ENCODE data around the gene CASP4. TPM values are rescaled to one million over a fixed set of nuclear protein-coding genes. Genes with fewer than 3 reads are reported as not detected.
"Not testable (repeated sequence)": the region's sequence is repeated elsewhere in the genome, so short reads cannot be mapped to it uniquely, and the experiment has no call there.

CASP4 gene
- 10 to 100 TPM; 19.7 to 40.3 (median 30.7) TPM for polyA plus RNA-seq (ENCODE audit: insufficient read length in 10 of 10)
- long read RNA-seq, donor 1, partial matches to known transcripts: 0 of 5 reads
- long read RNA-seq, donor 1, other reads (novel, unspliced or antisense): 0 of 5 reads
- long read RNA-seq, donor 2, partial matches to known transcripts: 0 of 4 reads
- long read RNA-seq, donor 2, other reads (novel, unspliced or antisense): 0 of 4 reads
- long read RNA-seq, donor 3: 0 reads
- long read RNA-seq, donor 4, partial matches to known transcripts: 0 of 4 reads
- long read RNA-seq, donor 4, other reads (novel, unspliced or antisense): 0 of 4 reads
- long read RNA-seq, donor 5, transcript CASP4-203 (9 exons, 2,158 nt): major isoform, 7 of 9 reads
- long read RNA-seq, donor 5, partial matches to known transcripts: 0 of 9 reads
- long read RNA-seq, donor 5, other reads (novel, unspliced or antisense): 0 of 9 reads
- long read RNA-seq, donor 6, transcript CASP4-203 (9 exons, 2,158 nt): major isoform, 9 of 13 reads
- long read RNA-seq, donor 6, partial matches to known transcripts: 0 of 13 reads
- long read RNA-seq, donor 6, other reads (novel, unspliced or antisense): 0 of 13 reads
- long read RNA-seq, donor 7, partial matches to known transcripts: 0 of 3 reads
- long read RNA-seq, donor 7, other reads (novel, unspliced or antisense): 0 of 3 reads
- long read RNA-seq, donor 8, partial matches to known transcripts: 0 of 5 reads
- long read RNA-seq, donor 8, other reads (novel, unspliced or antisense): 0 of 5 reads
- long read RNA-seq, donor 9, partial matches to known transcripts: 0 of 1 reads
- long read RNA-seq, donor 9, other reads (novel, unspliced or antisense): 0 of 1 reads

- peak; percentile 77 to 91 (median 84) for DNase-seq
Measured at GRCh38 chr11:104968355-104968855, at the start of gene CASP4. CASP4 (minus strand) TSS chr11:104968574; CDS start chr11:104968525, 49 bp downstream.

GRCh38 chr11:105007463-105007862, 39.1 kb upstream of the CASP4 start:
- DNase-seq: no peak

DNA sequence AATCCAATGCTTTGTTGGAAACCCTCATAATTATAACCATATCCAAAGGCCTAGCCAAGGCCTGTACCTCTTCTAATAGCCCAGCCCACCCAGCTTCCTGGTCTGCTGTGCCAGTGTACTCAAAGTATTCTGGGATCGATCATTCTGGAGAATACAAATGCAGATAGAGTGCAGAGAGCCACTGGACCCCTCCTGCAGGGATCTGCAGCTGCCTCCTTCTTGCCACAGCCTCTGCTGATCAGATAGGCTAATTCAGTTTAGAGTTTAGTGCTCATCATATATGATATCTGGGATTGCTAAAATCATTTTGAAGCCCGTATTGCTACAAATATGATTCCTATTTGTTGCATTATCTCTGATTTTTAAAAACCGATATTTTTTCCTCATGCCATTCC, 37.1 kb upstream of the CASP4 start:
- no peak for DNase-seq

GRCh38 chr11:105004021-105004420, 35.6 kb upstream of the CASP4 start:
- DNase-seq: peak; percentile 14 to 58 (median 19)

GRCh38 chr11:105003151-105003550, 34.8 kb upstream of the CASP4 start:
- no peak for DNase-seq

- DNase-seq: no peak
Measured at GRCh38 chr11:105000797-105001196, 32.4 kb upstream of the CASP4 start.

GRCh38 chr11:105000167-105000566, 31.8 kb upstream of the CASP4 start:
- no peak for DNase-seq

DNA sequence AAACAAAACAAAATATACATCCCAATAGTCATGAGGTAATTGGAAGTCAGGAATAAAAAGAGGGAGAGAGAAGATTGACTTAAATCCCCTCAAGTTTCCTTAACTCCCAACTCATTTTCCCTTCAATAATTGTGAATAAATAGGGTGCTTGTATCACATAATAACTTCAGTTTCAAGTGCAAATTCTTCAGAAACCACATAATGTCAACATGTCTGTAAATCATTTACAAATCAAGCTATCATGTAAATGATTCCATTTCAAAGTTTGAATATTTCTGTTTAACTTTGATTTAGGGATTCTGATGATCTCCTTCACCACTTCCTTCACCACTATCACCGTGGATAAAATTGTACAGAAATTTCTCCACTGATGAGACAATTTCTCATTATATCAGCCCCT, 31.3 kb upstream of the CASP4 start:
- no peak for DNase-seq

GRCh38 chr11:104997288-104997687, 28.9 kb upstream of the CASP4 start:
- no peak for DNase-seq

- DNase-seq: no peak
Measured at GRCh38 chr11:104995001-104995408, 26.6 kb upstream of the CASP4 start.

- DNase-seq: no peak
Measured at GRCh38 chr11:104992781-104993180, 24.4 kb upstream of the CASP4 start.

DNA sequence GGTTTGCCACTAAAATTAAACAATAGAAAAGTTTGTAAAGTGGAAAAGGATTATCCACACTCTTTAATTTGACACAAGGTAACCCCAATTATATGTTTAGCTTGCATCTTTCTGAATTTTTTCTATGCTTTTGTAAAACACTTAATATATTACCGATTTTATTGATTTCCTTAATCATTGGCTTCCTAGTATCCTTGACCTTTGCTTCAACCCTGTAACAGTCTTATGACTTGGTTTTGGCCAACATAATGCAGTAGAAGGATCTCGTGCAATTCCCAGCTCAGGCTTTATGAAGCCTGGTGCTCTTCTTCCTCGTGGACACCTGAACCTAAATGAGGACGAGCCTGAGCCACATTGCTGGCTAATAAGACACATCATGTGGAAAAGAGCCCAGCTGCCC, 23.6 kb upstream of the CASP4 start:
- DNase-seq: no peak

GRCh38 chr11:104984808-104985207, 16.4 kb upstream of the CASP4 start:
- no peak for DNase-seq

DNA sequence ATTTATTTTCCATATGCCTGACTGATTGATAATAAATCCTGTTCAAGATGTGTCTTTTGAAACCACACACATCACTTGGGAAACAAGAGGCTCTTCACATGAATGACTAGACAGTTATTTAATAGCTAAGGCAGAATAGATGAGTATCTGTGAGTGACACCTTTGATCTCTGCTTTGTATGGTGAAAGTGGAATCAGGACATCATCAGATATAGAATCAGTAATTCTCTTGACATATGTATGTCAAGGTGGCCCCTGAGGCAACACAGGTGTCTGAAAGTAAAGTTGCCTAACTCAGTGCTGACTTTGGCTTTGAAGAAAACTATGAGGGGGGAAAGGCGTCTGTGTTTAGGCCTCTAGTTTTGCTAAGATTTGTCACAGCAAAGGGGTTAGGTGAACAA, 11.5 kb upstream of the CASP4 start:
- no peak for DNase-seq

GRCh38 chr11:104973616-104974015, 5.2 kb upstream of the CASP4 start:
- no peak for DNase-seq

GRCh38 chr11:104972924-104973323, 4.5 kb upstream of the CASP4 start:
- DNase-seq: not testable (repeated sequence)

DNA sequence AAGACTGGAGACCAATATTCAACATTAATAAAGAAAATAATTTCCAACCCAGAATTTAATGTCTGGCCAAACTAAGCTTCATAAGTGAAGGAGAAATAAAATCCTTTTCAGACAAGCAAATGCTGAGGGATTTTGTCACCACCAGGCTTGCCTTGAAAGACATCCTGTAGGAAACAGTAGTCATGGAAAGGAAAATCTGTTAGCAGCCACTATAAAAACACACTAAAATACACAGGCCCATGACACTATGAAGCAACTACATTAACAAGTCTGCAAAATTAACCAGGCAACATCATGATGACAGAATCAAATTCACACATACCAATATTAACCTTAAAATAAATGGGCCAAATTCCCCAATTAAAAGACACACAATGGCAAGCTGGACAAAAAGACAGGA, 2.4 kb upstream of the CASP4 start:
- no peak for DNase-seq

- peak; percentile 37 to 87 (median 52) for DNase-seq
Measured at GRCh38 chr11:104968856-104969776, 742 bp upstream of the CASP4 start.

DNA sequence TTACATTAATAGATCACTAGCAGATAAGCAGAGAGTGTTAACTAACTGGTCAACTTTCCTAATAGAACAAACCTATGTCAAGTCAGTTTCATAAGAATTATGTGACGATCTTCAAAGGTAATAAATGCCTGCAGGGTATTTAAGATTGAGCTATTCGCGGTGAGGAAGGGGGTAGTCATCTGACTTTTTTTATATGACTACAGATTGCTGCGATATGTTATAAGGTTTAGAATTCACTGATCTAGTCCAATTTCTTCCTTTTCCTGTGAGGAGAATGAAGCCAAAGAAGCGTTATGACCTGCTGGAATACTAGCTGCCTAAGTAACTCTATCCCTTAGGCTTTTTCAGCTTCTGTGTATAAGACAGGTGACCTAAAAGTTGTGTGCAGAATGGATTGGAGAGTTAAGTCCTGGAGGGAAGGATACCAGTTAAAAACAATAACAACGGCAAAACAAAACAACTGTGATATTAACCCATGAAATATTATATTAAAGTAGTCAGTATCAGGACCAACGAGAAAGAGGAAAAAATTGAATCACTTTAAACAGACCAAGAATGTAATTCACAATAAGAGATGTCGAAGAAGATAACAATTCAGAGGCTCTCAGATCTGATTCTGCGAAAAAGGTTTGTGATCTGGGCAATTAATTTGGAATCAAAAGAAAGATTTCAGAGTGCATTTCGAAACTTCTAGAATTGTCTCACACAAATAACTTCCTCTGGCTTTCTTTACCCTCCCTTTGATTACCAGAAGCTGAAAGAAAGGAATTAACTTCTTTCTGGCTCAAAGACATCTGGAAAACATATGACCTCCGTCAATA, 630 bp downstream of the CASP4 start:
- peak; percentile 12 to 69 (median 27) for DNase-seq

- no peak for DNase-seq
Measured at GRCh38 chr11:104965735-104966134, 2.6 kb downstream of the CASP4 start.

DNA sequence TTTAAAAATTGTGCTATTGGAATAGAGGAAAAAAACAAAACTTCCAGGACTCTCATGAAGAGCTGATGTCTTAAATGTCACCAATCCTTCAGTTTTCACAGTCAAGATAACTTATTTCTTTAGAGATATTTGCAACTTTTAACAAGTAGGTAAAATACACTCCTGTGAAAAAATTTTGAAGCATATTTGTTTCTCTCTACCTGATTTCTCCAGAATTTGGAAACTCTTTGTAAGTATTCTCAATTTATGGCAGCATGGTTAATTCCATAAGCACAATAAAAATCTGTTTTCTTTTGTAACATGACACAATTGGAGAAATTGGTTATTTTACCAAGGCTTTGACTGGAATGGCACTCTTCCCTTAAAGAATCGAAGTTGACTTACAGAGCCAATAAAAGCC, 4.1 kb downstream of the CASP4 start:
- DNase-seq: no peak

All from muscle of back (tissue), 13 donors.